ENCODE measurements around the gene GLRX. TPM values are rescaled to one million over a fixed set of nuclear protein-coding genes. Genes with fewer than 3 reads are reported as not detected.

Gene GLRX
- total and polyA plus RNA-seq, 9 donors: 5.9 to 21.1 (median 15.5) TPM

- Histone ChIP-seq H3K4me1 (ENCODE audit: control insufficient read depth, insufficient read depth, low read length) (peaks cover 2% of the 10 kb centered on the region), H3K27me3 (ENCODE audit: control insufficient read depth, insufficient read depth, low read length) (no peaks in the 10 kb centered on the region), H3K27ac (ENCODE audit: low read length) (no peak overlapping the region), H3K9me3 (replicated peaks; ENCODE audit: control insufficient read depth, low read depth, low read length) (no peaks in the 10 kb centered on the region), H3K4me3 (ENCODE audit: low read length) (no peak overlapping the region), H3K36me3 (ENCODE audit: control insufficient read depth, insufficient read depth, low read length) (peaks cover 32% of the 10 kb centered on the region)
- DNase-seq: no peak
- no CpG with 5 or more reads among the region's 6 CpGs for WGBS (ENCODE audit: insufficient coverage)
Measured at GRCh38 chr5:95763941-95764340, 58.6 kb downstream of the GLRX start.

Other genes starting within 250 kb of the GLRX start
- gene GPR150, start 202.6 kb downstream of the GLRX start, total RNA-seq: 0.09 TPM
- gene GPR150, start 202.6 kb downstream of the GLRX start, polyA plus RNA-seq (ENCODE audit: insufficient read depth in 1 of 8, insufficient read length in 8 of 8, low replicate concordance in 1 of 8): under 1 TPM; 0.06 to 0.33 (median 0.14) TPM
- 3.9 TPM for gene RFESD, start 175.9 kb downstream of the GLRX start, total RNA-seq
- gene RFESD, start 175.9 kb downstream of the GLRX start, polyA plus RNA-seq (ENCODE audit: insufficient read depth in 1 of 8, insufficient read length in 8 of 8, low replicate concordance in 1 of 8): 1 to 10 TPM; 2.7 to 3.8 (median 3.0) TPM
- 0.71 TPM for gene SPATA9, start 139.7 kb downstream of the GLRX start, total RNA-seq
- gene SPATA9, start 139.7 kb downstream of the GLRX start, polyA plus RNA-seq (ENCODE audit: insufficient read depth in 1 of 8, insufficient read length in 8 of 8, low replicate concordance in 1 of 8): 1 to 10 TPM in 7 of 8 donors, under 1 TPM in 1; 0.99 to 2.6 (median 1.8) TPM
- 153 TPM for gene RHOBTB3, start 91.4 kb downstream of the GLRX start, total RNA-seq
- 100 to 1,000 TPM in 3 of 8 donors, 10 to 100 TPM in 5; 63.6 to 110 (median 90.8) TPM for gene RHOBTB3, start 91.4 kb downstream of the GLRX start, polyA plus RNA-seq (ENCODE audit: insufficient read depth in 1 of 8, insufficient read length in 8 of 8, low replicate concordance in 1 of 8)
- 2.7 TPM for gene ELL2, start 139.1 kb upstream of the GLRX start, total RNA-seq
- gene ELL2, start 139.1 kb upstream of the GLRX start, polyA plus RNA-seq (ENCODE audit: insufficient read depth in 1 of 8, insufficient read length in 8 of 8, low replicate concordance in 1 of 8): 1 to 10 TPM; 2.1 to 4.9 (median 3.6) TPM